Central memory CD8-positive, alpha-beta T cell (primary cell): ENCODE measurements around the gene MGAT5B.
A peak's percentile ranks its signal among the peaks of the same experiment; 100 is the strongest.
"Not testable (repeated sequence)": the region's sequence is repeated elsewhere in the genome, so short reads cannot be mapped to it uniquely, and the experiment has no call there.

ENCODE experiments used
- ATAC-seq: fragments of 150-1000 bp; cut with Tn5 transposase; replicated peaks from 2 replicates; pipeline ENCODE4 v1.10.0; 2022; ENCODE audit warnings: mild to moderate bottlenecking, moderate FRiP score, moderate number of reproducible peaks; ENCODE audit not compliant: poor library complexity, severe bottlenecking; ENCODE audit errors: extremely low read depth
- DNase-seq, 2 donors: peaks; one replicate each; pipeline ENCODE4 v3.0.0; 2021; ENCODE audit warnings: low spot score in 2 of 2
- H3K27ac Mint-ChIP-seq: one replicate; pipeline ENCODE4 v1.8.0; 2022; ENCODE audit warnings: low read depth, mild to moderate bottlenecking, moderate library complexity, mixed read lengths
- H3K27me3 Mint-ChIP-seq: one replicate; pipeline ENCODE4 v1.8.0; 2022; ENCODE audit warnings: mixed read lengths
- H3K36me3 Mint-ChIP-seq: one replicate; pipeline ENCODE4 v1.8.0; 2022; ENCODE audit warnings: mild to moderate bottlenecking, moderate library complexity, mixed read lengths; ENCODE audit not compliant: insufficient read depth
- H3K4me1 Mint-ChIP-seq: one replicate; pipeline ENCODE4 v1.8.0; 2022; ENCODE audit warnings: mixed read lengths
- H3K4me3 Mint-ChIP-seq: one replicate; pipeline ENCODE4 v1.8.0; 2022; ENCODE audit warnings: mild to moderate bottlenecking, moderate library complexity, mixed read lengths
- H3K9me3 Mint-ChIP-seq: one replicate; pipeline ENCODE4 v1.8.0; 2022; ENCODE audit warnings: mixed read lengths

Gene MGAT5B

GRCh38 chr17:76840884-76841775, 27.1 kb upstream of the MGAT5B start:
- H3K27me3 Mint-ChIP-seq: peaks cover 55% of the 10 kb centered on the region
- H3K4me3 Mint-ChIP-seq: peak overlapping the region; percentile 49
- no peak for DNase-seq
- H3K27ac Mint-ChIP-seq: no peak overlapping the region
- ATAC-seq: no peak
- H3K36me3 Mint-ChIP-seq: peaks cover 1% of the 10 kb centered on the region
- H3K9me3 Mint-ChIP-seq: no peaks in the 10 kb centered on the region
- peaks cover 28% of the 10 kb centered on the region for H3K4me1 Mint-ChIP-seq

GRCh38 chr17:76841776-76842405, 26.3 kb upstream of the MGAT5B start:
- Mint-ChIP-seq H3K27ac (no peak overlapping the region), H3K4me1 (peaks cover 28% of the 10 kb centered on the region), H3K27me3 (peaks cover 63% of the 10 kb centered on the region), H3K4me3 (no peak overlapping the region), H3K9me3 (no peaks in the 10 kb centered on the region), H3K36me3 (peaks cover 1% of the 10 kb centered on the region)
- no peak for DNase-seq
- no peak for ATAC-seq

GRCh38 chr17:76843068-76843467, 25.1 kb upstream of the MGAT5B start:
- H3K27ac Mint-ChIP-seq, ATAC-seq, DNase-seq, H3K9me3 Mint-ChIP-seq, H3K36me3 Mint-ChIP-seq, H3K4me3 Mint-ChIP-seq: not testable (repeated sequence)
- Mint-ChIP-seq H3K4me1 (peaks cover 28% of the 10 kb centered on the region), H3K27me3 (peaks cover 75% of the 10 kb centered on the region)

- DNase-seq (no peak), ATAC-seq (no peak)
- peaks cover 28% of the 10 kb centered on the region for H3K4me1 Mint-ChIP-seq
- no peak overlapping the region for H3K27ac Mint-ChIP-seq
- peaks cover 1% of the 10 kb centered on the region for H3K36me3 Mint-ChIP-seq
- H3K27me3 Mint-ChIP-seq: peaks cover 75% of the 10 kb centered on the region
- H3K4me3 Mint-ChIP-seq: no peak overlapping the region
- H3K9me3 Mint-ChIP-seq: no peaks in the 10 kb centered on the region
These were observed 24.3 kb upstream of the MGAT5B start for GRCh38 chr17:76843703-76844484.

GRCh38 chr17:76844485-76844829, 23.7 kb upstream of the MGAT5B start:
- DNase-seq (no peak), ATAC-seq (no peak)
- no peaks in the 10 kb centered on the region for H3K9me3 Mint-ChIP-seq
- peaks cover 80% of the 10 kb centered on the region for H3K27me3 Mint-ChIP-seq
- peaks cover 1% of the 10 kb centered on the region for H3K36me3 Mint-ChIP-seq
- H3K4me1 Mint-ChIP-seq: peaks cover 27% of the 10 kb centered on the region
- no peak overlapping the region for H3K27ac Mint-ChIP-seq
- no peak overlapping the region for H3K4me3 Mint-ChIP-seq

- H3K9me3 Mint-ChIP-seq: no peaks in the 10 kb centered on the region
- H3K36me3 Mint-ChIP-seq: peaks cover 1% of the 10 kb centered on the region
- H3K4me3 Mint-ChIP-seq: no peak overlapping the region
- DNase-seq (no peak), ATAC-seq (no peak)
- H3K4me1 Mint-ChIP-seq: peaks cover 23% of the 10 kb centered on the region
- no peak overlapping the region for H3K27ac Mint-ChIP-seq
- peaks cover 83% of the 10 kb centered on the region for H3K27me3 Mint-ChIP-seq
These were observed 23.4 kb upstream of the MGAT5B start for GRCh38 chr17:76844846-76845245.

- ATAC-seq (no peak), DNase-seq (no peak)
- H3K27me3 Mint-ChIP-seq: peaks cover 83% of the 10 kb centered on the region
- peaks cover 15% of the 10 kb centered on the region for H3K4me1 Mint-ChIP-seq
- H3K36me3 Mint-ChIP-seq: no peaks in the 10 kb centered on the region
- no peaks in the 10 kb centered on the region for H3K9me3 Mint-ChIP-seq
- H3K27ac Mint-ChIP-seq: no peak overlapping the region
- H3K4me3 Mint-ChIP-seq: no peak overlapping the region
These were observed 22.6 kb upstream of the MGAT5B start for GRCh38 chr17:76845541-76846017.

- Mint-ChIP-seq H3K36me3 (no peaks in the 10 kb centered on the region), H3K4me3 (no peak overlapping the region), H3K4me1 (peaks cover 4% of the 10 kb centered on the region), H3K27me3 (peaks cover 74% of the 10 kb centered on the region), H3K27ac (no peak overlapping the region), H3K9me3 (no peaks in the 10 kb centered on the region)
- DNase-seq (no peak), ATAC-seq (no peak)
These were observed 21.2 kb upstream of the MGAT5B start for GRCh38 chr17:76847031-76847430.

- ATAC-seq: no peak
- no peak overlapping the region for H3K4me3 Mint-ChIP-seq
- DNase-seq: no peak
- H3K27ac Mint-ChIP-seq: no peak overlapping the region
- H3K9me3 Mint-ChIP-seq: no peaks in the 10 kb centered on the region
- no peaks in the 10 kb centered on the region for H3K4me1 Mint-ChIP-seq
- H3K36me3 Mint-ChIP-seq: no peaks in the 10 kb centered on the region
- peaks cover 70% of the 10 kb centered on the region for H3K27me3 Mint-ChIP-seq
These were observed 19.5 kb upstream of the MGAT5B start for GRCh38 chr17:76848670-76849069.

- not testable (repeated sequence) for H3K4me1 Mint-ChIP-seq, H3K4me3 Mint-ChIP-seq, ATAC-seq, H3K27ac Mint-ChIP-seq, H3K9me3 Mint-ChIP-seq, DNase-seq, H3K36me3 Mint-ChIP-seq
- H3K27me3 Mint-ChIP-seq: peaks cover 70% of the 10 kb centered on the region
These were observed 19.0 kb upstream of the MGAT5B start for GRCh38 chr17:76849160-76849559.

GRCh38 chr17:76852843-76853242, 15.4 kb upstream of the MGAT5B start:
- H3K27ac Mint-ChIP-seq: no peak overlapping the region

GRCh38 chr17:76855105-76855504, 13.1 kb upstream of the MGAT5B start:
- no peak for ATAC-seq
- Mint-ChIP-seq H3K4me1 (no peaks in the 10 kb centered on the region), H3K36me3 (no peaks in the 10 kb centered on the region), H3K27ac (no peak overlapping the region), H3K9me3 (no peaks in the 10 kb centered on the region), H3K4me3 (no peak overlapping the region), H3K27me3 (peaks cover 50% of the 10 kb centered on the region)
- no peak for DNase-seq

More at GRCh38 chr17:76852843-76853242, 15.4 kb upstream of the MGAT5B start:
- Mint-ChIP-seq H3K36me3 (no peaks in the 10 kb centered on the region), H3K9me3 (no peaks in the 10 kb centered on the region), H3K27me3 (peaks cover 64% of the 10 kb centered on the region), H3K4me3 (no peak overlapping the region), H3K4me1 (no peaks in the 10 kb centered on the region)
- ATAC-seq (no peak), DNase-seq (no peak)
